RWPE1 (cell line): ENCODE data around the gene SND1.

ENCODE experiments used
- CTCF ChIA-PET: fragments of 350-600 bp; sonication (Branson Sonifier 250); formaldehyde crosslinking; extraction: SDS; loops from one replicate; lab custom pipeline; 2021; lab: Yijun Ruan, JAX
- POLR2A ChIA-PET: fragments of 400-600 bp; formaldehyde crosslinking; extraction: SDS; loops from one replicate; lab custom pipeline; 2020; ENCODE audit warnings: antibody characterized with exemption; ENCODE audit not compliant: low non-redundant PET; lab: Yijun Ruan, JAX
- DNase-seq: peaks from one replicate; pipeline ENCODE4 v3.0.0; 2012; ENCODE audit warnings: low spot score
- H3K27ac ChIP-seq: fragments of 450-650 bp; 2 replicates; pipeline ENCODE4 v1.5.1; 2017
- TF ChIP-seq, protein P1 (sequence below): fragments of 450-650 bp; conservative IDR thresholded peaks from 2 replicates; pipeline ENCODE4 v1.5.1; 2017; ENCODE audit warnings: low read depth, mild to moderate bottlenecking

The SND1 gene

GRCh38 chr7:127896659-127897058, 244.7 kb downstream of the SND1 start:
- ChIA-PET POLR2A (no interaction called here), CTCF (no interaction called here)
- TF ChIP-seq, protein P1, sequence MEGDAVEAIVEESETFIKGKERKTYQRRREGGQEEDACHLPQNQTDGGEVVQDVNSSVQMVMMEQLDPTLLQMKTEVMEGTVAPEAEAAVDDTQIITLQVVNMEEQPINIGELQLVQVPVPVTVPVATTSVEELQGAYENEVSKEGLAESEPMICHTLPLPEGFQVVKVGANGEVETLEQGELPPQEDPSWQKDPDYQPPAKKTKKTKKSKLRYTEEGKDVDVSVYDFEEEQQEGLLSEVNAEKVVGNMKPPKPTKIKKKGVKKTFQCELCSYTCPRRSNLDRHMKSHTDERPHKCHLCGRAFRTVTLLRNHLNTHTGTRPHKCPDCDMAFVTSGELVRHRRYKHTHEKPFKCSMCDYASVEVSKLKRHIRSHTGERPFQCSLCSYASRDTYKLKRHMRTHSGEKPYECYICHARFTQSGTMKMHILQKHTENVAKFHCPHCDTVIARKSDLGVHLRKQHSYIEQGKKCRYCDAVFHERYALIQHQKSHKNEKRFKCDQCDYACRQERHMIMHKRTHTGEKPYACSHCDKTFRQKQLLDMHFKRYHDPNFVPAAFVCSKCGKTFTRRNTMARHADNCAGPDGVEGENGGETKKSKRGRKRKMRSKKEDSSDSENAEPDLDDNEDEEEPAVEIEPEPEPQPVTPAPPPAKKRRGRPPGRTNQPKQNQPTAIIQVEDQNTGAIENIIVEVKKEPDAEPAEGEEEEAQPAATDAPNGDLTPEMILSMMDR = no peak
- H3K27ac ChIP-seq = no peak overlapping the region
- no peak for DNase-seq

DNA sequence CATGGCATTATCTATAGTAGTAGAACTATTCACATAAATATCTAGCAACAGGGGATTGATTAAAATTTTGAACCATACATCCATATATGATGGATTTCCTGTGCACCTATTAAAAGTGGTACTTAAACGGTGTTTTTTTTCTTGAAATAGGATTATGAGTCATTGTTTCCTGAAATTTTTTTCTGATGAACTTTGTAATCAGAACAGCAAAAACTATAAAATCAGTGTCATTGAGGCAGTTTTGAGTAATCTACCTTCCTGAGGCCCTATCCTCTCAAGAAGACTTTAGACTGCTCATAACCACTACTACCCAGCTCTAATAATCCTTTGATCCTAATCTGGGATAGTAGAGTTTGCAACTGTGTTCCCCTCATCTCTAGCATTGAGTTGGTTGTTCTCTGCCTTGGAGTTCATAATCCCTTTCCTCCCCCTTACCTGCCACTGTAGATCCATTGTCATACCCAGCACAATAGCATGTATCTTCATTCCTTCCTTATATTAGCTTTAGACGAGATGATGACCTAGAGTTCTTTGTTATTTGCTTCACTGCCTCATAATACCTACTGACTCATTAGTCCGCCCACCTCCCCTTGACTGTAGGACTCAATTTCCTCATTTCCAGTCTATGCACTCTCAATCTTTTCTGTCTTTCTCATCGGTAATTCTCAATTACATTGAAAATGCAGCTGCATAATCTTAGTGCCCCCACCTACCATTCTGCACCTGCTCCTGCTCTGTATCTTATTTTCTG, 245.9 kb downstream of the SND1 start:
- CTCF ChIA-PET = interaction anchor here (0.6 kb wide), 1 partner anchor 223 kb away, joined by 3 read pairs; no protein-coding TSS in a partner anchor
- TF ChIP-seq, protein P1 = no peak
- no peak for DNase-seq
- POLR2A ChIA-PET = no interaction called here
- H3K27ac ChIP-seq = no peak overlapping the region

GRCh38 chr7:127899411-127899810, 247.4 kb downstream of the SND1 start:
- CTCF ChIA-PET = no interaction called here
- H3K27ac ChIP-seq = no peak overlapping the region
- POLR2A ChIA-PET = no interaction called here
- DNase-seq = no peak
- TF ChIP-seq, protein P1 = no peak

GRCh38 chr7:127900141-127900540, 248.1 kb downstream of the SND1 start:
- TF ChIP-seq, protein P1 = no peak
- CTCF ChIA-PET = no interaction called here

DNA sequence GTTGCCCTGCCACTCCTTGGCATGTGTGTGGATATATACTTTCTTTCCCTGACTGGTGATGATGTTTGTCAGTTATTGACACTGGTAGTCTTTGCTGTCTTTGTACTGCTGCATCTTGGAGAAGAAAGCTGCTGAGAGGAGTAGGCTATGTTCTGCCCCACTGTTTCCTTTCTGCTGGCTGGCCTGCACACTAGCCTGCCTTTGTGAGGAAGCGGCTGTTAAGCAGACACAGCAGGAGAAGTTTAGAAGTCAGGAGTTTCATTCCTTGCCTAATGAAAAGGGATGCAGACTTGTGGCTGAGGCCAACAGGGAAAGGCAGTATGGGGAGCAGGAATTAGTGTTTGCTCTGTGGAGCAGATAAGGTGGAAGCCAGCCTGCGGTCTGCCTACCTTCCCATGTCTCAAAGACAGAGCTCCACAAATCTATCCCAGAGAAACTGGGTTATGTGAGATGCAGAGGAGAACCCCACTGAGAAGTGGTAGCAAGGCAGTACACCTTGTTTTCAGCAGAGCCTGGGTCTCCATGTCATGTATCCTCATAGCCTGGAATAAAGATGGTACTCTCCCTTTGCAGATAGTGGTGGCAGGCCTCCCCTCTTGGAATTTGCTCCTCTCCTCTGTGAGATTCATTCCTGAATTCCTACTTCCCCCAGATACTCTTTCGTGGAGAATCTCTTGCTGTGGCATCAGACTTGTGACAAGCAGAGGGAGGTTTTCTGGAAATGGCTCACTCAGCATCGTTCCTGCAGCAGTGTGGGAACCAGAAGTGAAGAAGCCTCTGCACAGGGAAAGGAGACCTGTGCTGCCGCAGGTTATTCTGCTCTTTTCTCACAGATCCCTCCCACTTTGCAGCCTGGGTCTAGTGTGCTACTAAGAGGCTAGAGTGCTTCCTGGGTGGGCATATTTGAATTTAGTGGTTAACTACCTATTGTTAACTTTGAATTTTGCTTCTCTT, 249.0 kb downstream of the SND1 start:
- POLR2A ChIA-PET = no interaction called here
- TF ChIP-seq, protein P1 = no peak
- no peak for DNase-seq
- CTCF ChIA-PET = no interaction called here
- no peak overlapping the region for H3K27ac ChIP-seq

More at GRCh38 chr7:127900141-127900540, 248.1 kb downstream of the SND1 start:
- no peak for DNase-seq
- H3K27ac ChIP-seq = no peak overlapping the region
- POLR2A ChIA-PET = no interaction called here
